Activated naive CD4-positive, alpha-beta T cell treated with Interleukin-2 at 50 U/mL for 16 hours (primary cell): ENCODE results near the gene POLR3E.
A peak's percentile ranks its signal among the peaks of the same experiment; 100 is the strongest.

Experiments used
- DNase-seq: peaks from one replicate; pipeline ENCODE4 v3.0.0-alpha.2; 2020

Gene POLR3E

DNA sequence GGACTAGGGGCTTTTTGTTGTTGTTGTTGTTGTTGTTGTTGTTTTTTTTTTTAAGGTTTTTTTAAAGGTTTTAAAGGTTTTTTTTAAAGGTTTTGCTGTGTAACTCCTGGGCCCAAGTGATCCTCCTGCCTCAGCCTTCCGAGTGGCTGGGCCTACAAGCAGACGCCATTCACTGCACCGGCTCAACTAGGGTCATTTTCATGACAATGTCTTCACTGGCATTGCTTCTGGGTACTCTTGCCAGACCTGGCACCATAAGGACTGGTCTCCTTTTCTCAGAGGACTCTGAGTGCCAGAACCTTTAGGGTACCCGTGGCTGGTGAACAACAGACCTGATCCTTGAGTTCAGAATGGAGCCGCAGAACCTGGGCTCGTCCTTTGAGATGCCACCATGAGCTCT, 20.4 kb downstream of the POLR3E start:
- no peak for DNase-seq

DNA sequence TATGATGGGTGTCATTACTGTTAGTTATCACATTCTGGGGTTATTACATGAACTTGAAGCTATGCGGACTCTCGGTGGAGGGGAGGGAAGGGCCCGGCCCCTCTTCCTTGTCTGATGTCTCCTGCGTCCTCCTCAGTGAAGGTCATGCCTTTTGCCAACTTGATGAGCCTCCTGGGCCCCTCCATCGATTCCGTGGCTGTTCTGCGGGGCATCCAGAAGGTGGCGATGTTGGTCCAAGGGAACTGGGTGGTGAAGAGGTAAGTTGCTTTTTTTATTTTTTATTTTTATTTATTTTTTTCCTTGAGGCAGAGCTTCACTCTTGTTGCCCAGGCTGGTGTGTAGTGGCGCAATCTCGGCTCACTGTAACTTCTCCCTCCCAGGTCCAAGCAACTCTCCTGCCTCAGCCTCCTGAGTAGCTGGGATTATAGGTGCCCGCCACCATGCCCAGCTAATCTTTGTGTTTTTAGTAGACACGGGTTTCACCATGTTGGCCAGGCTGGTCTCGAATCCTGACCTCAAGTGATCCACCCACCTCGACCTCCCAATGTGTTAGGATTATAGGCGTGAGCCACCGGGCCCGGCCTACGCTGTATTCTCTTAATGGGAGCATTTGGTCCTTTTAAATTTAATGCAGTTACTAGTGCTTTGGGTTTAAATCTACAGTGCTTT, 21.6 kb downstream of the POLR3E start:
- DNase-seq = peak; percentile 68

DNA sequence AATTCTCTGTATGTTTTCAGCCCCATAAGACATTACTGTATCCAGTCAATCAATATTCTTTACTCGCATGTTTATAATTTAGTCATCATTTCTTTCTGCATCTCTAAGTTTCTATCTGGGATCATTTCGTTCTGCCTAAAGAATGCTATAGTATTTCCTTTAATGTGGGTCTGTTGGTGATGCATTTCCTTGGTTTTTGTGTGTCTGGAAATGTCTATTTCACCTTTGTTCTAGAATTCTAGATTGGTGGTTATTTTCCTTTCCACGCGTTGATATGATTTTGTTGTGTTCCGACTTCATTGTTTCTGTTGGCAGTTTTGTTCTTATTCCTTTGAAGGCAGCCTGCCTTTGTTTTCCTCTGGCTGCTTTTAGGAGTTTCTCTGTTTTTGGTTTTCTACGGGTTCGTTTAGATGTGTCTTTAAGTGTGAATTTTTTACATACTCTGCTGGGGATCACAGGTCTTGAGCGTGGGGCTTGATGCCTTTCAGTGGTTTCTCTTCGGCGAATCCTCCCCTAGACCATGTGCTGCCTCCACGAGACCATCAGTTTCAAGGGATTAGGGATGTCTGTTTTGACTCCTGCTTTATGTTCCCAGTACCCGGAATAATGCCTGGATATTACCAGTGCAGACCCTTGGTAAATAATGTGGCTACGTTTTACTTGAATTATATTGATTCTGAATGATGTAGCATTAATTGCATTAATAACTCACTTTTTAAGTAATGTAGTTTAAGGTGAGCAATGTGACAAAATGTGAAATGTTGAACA, 23.5 kb downstream of the POLR3E start:
- no peak for DNase-seq

DNA sequence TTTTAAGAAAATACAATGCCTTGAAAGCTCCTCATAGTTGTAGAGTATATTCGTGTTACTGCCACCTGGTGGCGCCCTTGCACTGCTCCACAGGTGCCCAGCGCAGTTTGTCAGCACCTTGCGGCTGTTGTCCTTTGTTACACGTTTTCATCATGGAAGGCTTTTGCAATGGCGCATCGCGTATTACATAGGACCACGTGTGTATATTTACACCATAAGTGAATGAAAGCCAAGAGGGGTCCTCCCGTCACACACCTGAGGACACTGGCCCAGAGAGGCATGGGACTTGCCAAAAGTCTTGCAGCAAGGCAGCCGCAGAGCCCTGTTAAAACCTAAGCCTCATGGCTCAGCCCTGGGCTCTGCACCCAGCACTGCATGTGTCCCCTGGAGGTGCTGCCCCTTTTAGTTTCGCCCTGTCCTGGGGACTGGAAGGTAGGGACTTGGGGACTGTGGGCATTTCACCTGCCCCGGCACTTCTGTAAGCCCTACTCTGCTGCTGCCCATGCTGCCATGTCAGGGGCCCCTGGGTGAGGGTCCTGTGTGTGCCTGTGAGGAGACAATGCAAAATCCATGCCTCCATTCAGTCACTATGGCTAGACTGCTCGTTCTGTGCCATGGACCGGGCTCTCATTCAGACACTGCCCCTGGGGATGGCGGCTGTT, 24.3 kb downstream of the POLR3E start:
- DNase-seq = peak; percentile 70

DNA sequence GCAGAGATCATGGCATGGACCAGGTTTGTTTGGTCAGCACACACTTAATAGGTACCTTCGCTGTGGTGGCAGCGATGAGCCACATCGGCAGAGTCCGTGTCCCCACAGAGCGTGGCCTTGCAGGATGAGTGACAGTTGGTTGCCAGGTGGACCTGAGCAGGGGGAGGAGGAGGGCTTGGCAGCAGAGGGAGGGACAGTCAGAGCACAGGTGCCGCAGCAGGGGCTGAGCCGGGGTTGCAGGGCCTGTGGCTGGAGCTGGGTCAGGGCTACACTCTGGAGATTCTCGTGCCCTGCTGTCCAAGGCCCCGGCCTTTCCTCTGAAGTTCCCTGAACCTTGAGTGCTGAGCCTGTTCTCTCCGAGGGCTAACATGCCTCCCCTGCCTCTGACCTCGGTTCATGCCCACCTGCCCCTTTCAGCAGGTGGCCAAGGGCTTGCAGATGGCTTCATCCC, 24.8 kb downstream of the POLR3E start:
- no peak for DNase-seq

DNA sequence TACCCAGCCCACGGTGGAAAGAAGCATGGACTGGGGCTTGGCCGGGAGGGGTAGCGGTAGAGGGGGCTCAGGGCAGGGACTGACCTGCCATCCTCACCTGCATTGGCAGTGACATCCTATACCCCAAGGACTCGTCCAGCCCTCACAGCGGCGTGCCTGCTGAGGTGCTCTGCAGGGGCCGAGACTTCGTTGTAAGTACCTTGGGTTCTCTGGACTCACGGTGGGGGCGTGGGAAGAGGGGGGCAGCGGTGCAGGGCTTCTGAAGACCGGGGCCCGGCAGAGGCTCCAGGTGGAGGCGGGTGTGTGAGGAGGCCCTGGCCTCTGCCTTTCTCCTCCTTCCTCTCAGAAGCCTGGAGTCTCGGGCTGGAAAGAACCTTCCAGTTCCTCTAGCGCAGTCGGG, 25.5 kb downstream of the POLR3E start:
- no peak for DNase-seq

DNA sequence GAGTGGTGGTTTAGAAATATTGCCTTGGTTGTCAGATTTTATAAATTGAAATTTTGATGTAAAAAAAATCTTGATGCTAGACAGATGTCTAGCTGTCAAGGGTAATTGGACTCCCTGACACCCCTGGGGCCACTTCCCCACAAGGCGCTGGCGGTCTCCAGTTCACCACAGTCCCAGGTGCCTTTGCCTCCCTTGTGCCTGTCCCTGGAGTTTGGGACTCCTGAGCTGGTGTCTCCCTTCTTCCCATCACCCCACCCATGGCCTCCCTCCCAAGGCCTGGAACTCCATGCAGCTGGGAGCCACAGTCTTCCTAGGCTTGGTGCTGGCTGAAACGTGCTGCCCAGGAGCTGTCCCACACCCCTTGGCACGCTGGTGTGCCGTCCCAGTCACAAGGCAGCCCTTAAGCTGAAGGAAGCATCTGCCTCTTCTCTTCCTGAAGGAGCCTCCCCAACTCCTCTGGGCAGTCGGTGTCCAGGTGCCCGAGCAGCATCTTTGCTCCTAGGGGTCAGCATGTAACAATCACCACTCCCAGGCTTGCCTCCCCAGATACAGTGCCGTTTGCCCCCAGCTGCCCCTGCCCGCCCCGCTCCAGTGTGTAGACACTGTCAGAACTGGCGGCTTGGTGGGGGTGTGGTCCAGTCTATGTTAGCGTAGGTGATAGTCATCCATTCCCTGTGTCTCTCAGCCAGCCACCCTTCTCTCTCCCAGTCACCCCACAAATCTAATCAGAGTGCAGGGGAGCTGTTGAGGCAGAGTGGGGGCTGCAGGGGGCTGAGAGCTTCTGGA, 26.2 kb downstream of the POLR3E start:
- no peak for DNase-seq

DNA sequence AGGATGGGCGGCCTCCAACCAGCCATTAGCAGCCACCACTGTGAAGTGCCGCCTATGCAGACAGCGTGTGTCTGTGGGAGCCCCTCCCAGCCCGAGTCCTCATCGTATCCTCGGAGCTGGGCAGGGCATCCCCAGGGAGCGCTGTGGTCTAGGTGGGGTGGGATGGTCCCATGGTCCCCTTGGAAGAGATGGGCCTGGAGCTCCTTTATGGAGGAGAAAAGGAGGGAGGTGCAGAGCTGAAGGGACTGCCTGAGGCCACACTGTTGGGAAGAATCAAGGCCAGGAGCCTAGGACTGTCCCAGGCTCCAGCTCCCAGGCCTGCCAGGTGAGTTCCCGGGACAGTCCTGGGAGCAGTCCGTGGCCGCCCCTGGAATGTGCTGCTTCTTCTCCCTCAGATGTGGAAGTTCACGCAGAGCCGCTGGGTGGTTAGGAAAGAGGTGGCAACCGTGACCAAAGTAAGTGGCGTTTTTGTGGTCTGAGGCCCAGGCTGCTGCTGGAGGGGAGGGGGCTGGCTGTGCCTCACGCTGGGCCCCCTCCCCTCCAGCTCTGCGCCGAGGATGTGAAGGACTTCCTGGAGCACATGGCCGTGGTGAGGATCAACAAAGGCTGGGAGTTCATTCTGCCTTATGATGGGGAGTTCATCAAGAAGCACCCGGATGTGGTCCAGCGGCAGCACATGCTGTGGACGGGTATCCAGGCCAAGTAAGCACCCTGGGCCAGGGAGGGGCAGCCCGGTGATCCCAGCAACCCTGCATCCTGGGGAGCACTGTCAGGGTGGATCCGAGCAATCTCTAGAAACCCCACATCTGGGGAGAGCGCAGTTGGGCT, 27.0 kb downstream of the POLR3E start:
- DNase-seq = no peak

DNA sequence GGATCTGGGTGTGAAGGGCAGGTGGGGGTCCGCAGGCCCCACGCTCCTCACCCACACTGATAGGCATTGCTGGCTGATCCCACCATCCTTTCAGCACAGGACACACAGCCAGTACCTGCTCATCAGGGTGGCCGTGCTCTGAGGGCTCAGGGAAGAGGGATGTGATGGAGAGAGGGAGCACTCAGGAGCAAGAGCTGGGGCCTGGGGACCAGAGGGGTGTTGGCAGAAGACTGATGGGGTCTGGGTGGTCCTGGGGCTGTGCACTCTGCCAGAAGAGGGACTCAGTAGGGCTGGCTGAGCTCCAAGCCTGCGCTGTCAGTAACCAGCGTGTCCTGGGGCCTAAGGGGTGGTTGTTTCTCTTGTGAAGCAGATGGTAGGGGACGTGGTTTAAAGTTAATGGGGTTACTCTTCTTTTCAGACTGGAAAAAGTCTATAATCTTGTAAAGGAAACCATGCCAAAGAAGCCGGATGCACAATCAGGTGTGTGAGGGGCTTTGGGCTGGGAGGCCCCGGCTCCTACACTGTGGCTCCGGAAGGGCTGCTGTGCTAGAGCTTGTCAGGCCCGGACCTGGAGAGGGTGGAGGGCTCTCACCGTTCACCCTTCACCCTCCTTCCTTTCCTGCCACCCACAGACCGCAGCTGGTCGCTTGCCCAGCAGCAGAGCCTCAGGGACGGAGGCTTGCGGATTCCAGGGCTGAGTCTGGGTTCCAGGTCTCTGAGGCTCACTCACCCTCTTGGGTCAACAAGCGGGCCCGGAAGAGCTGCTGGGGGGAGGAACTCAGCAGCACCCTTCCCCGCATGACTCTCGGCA, 27.8 kb downstream of the POLR3E start:
- DNase-seq = no peak

DNA sequence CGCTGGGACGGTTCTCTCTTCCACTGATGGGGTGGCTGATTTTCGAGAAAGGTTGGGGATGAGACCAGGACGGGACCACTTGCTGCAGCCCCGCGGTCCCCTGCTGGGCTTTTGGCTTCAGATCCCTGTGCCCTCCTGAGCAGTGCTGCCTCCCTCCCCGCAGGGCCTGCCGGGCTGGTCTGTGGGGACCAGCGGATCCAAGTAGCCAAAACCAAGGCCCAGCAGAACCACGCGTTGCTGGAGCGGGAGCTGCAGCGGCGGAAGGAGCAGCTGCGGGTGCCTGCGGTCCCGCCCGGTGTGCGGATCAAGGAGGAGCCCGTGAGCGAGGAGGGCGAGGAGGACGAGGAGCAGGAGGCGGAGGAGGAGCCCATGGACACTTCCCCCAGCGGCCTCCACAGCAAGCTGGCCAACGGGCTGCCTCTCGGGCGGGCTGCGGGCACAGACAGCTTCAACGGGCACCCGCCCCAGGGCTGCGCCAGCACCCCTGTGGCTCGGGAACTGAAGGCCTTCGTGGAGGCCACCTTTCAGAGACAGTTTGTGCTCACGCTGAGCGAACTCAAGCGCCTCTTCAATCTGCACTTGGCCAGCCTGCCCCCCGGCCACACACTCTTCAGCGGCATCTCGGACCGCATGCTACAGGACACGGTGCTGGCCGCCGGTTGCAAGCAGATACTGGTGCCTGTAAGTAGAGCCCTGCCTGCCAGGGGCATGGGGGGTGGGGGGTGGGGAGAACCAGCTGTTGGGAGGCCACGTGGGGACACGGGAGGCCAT, 28.6 kb downstream of the POLR3E start:
- no peak for DNase-seq

DNA sequence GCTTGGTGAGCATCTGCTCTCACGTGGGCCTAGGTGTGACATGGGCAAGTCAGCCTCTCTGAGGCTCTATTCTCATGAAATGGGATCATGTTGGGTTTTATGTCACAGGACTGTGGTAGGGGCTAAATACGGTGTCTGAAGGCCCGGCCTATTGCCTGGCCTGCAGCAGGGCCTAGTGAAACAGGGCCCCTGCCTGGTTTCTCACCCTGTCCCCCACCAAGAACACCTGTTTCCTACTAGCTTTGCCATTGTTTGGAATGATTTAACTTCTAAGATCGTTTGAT, 29.1 kb downstream of the POLR3E start:
- no peak for DNase-seq

DNA sequence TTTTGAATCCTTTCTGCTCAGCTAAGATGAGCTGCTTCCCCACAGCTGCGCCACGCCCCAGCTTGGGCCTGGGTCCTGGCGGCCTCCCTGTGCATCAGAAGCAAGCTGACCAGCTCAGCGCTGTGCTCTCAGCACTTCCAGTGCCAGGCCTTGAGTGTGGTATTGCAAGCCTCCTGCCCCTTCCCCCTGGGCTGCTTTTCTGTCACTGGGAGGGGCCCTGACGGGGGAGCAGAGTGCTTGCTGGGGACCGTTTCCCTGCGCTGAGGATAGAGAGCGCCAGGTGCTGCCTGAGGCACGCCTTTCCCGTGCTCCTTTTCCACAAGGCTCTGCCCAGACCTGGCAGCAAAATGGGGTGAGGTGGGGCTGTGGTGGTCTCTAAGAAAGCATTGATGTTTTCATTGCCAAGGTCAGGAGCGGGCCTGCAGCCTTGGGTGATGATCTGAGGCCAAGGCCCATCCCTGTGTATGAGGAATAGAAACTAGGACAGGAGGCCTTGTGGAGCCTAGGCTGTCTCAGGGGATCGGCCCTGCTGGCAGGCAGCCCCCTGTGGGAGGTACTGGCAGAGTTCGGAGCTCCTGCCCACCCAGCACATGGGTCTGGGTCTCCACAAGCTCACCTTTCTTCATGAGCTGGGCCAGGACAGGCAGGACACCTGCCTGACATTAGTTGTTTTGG, 29.7 kb downstream of the POLR3E start:
- no peak for DNase-seq

DNA sequence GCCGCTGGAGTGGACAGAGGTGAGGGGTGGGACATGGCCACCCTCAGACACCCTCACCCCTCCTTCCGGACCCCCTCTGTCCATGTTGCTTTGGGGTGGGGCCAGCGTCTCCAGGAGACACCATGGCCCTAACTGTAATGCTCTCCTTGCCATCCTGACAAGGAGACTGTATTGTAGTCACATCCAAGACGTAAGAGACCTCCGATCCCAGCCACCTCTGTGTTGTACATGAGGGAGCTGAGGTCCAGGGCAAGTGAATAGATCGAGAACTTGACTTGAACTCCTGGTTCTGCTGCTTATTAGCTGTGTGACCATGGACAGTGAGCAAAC, 30.2 kb downstream of the POLR3E start:
- DNase-seq = no peak

DNA sequence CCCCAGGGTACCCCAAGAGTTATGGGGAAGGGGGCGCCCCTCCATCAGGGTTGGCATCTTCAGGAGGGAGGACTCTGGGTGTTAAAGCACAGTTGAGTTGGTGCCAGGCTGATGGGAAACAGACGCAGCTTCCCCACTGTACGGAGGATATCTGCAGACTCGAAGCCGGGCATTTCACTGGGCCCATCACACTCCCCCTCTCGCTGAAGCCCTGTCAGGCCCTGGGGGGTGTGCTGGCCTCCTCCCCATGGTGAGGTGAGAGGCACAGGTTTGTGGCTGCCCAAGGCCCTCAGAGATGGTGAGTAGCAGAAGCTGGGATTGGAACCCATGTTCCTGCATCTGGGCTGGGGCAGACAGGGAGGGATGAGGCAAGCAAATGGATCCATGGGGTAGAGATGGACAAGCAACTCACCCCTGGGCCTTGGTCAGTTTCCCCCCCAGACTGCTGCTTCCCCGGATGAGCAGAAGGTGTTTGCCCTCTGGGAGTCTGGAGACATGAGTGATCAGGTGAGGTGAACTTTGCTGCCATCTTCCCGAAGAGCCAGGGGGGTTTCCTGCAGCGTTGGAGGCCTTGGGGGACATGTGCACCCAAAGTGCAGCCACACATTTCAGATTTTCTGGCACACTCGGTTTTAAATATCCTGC, 31.0 kb downstream of the POLR3E start:
- DNase-seq = no peak

DNA sequence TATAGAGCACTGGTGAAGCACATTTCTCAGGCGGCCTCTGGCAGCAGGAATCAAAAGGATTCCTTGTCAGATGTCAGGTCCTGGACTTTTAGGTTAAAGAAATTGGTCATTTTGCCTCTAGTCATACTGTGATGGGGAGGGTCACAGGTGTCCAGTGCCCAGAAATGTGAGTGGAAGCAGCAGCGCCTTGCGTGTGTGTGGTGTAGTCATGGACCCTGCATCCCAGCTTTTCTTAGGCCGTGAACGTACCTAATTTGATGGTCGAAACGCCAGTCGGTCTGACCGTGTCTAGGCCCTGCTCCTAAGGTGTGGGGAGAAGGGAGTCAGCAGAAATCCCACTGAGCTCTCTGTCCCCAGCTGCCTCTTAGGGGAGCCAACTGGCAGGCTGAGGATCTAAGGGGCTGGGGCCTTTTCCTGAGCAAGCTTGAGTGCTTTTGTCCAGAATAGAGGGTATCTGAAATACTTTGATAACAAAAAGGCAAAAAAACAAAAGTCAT, 32.0 kb downstream of the POLR3E start:
- DNase-seq = no peak

DNA sequence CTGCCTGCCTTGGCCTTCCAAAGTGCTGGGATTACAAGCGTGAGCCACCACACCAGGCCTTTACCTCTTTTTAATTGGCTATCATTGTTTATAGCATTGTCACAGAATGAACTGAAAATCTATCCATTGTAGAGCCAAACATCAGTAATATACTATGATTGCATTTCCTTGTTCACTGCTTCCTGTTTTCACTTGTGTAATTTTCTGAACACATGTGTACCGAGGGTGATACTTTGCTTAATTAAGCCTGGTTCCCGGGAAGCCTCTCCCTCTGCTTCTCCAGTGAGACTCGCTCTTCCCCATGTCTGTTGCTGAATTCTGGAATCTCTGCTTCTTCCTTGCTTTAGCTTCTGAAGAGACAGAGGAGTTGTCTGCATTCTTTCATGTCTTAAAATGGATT, 33.1 kb downstream of the POLR3E start:
- DNase-seq = no peak

DNA sequence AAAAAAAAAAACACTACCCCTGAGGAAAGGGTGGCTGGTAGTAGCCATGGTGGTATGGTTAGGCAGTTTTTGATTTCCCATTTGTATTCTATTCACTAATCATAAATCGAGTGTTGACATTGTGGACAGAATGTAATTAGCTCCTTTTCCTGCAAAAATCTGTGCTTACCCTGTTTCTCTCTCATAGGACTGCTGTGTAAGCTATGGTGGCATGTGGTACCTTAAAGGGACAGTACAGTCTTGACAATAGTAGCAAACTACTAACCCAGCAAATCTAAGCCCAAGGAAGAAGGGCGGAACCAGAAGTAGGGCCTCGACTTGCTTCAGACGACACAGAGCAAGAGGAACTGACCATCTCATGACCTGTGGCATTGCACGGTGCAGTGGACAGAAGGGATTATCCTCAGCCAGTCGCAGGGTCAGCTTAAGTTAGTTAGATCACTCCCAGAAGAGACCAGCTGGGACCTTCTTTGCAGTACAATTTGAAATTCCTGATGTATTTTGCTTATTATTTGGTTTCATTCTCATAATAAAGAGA, 36.3 kb downstream of the POLR3E start:
- no peak for DNase-seq

DNA sequence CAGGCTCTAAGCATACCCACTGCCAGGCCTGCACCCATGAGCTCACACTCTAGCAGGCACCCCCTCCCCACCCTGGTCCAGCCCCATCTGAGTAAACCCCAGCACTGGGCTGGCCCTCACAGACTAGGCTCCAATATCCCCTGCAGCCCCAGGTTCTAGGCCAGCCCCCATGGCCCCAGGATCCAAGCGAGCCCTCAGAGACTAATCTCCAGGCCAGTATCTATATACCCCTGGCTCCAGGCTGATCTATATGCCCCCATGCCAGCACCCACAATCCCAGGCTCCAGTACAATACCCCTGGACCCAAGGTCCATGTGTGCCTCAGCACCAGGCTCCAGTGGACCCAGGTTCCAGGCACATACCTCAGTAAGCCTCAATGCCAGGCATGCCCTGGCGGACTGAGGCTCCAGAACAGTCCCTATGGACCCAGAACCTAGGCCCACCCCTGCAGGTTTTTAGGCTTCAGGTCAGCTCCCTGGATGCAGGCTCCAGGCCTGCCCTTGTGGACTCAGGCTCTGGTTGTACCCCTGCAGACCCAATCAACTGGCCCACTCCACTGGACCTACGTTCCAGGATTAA, 38.5 kb downstream of the POLR3E start:
- DNase-seq = no peak

DNA sequence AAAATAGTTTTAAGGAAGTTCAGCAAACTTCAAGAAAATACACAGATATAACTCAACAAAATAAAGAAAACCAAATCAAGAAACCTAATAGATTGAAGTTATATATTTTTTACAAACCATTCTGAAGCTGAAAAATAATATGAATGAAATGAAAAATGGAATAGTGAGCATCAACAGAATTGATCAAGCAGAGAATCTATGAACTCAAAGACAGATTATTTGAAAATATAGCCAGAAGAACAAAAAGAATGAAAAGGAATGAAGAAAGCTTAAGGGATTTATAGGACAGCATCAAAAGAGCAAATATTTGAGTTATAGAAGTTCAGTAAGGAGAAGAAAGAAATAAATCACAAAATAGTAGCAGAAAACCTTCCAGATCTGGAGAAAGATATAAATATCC, 39.4 kb downstream of the POLR3E start:
- no peak for DNase-seq
